Measurements from ENCODE around the gene HYLS1.

GRCh38 chr11:125942771-125943428 is 55.4 kb downstream of the HYLS1 start:
- TF ChIP-seq POLR2AphosphoS5 (IDR thresholded peaks at IDR 0.05; ENCODE audit: insufficient read depth in 1 of 2, low read depth in 1 of 2) (no peak), CTCF (IDR thresholded peaks at IDR 0.05) (no peak)
